Body of pancreas (tissue), 4 donors: Measurements from ENCODE around the gene AHSP.

Source experiments
- CTCF ChIP-seq, 7 experiments: fragments of 450-650 bp in 4 of 7; fragments of 200-600 bp in 3 of 7; sonication (generic) in 3 of 7; IDR thresholded peaks; one replicate each; pipeline ENCODE4 v1.5.1; 2016 to 2019; ENCODE audit warnings: antibody characterized with exemption in 7 of 7
- POLR2A ChIP-seq, 3 donors: fragments of 450-650 bp; IDR thresholded peaks; one replicate each; pipeline ENCODE4 v1.6.1; 2016; ENCODE audit warnings: antibody characterized with exemption in 3 of 3, mild to moderate bottlenecking in 2 of 3

- TF ChIP-seq POLR2A (IDR thresholded peaks at IDR 0.05) = no peak
- no peak for TF ChIP-seq CTCF (IDR thresholded peaks at IDR 0.05)
Measured at GRCh38 chr16:31532896-31533295, 5.2 kb downstream of the AHSP start.
